AG04449 (cell line): ENCODE data around the gene RECQL.
A peak's percentile ranks its signal among the peaks of the same experiment; 100 is the strongest.

Source experiments
- CTCF ChIA-PET: fragments of 350-600 bp; formaldehyde crosslinking; extraction: SDS; loops from one replicate; lab custom pipeline; 2021; ENCODE audit warnings: antibody characterized with exemption; lab: Yijun Ruan, JAX
- POLR2A ChIA-PET: fragments of 400-600, 350-600 bp; formaldehyde crosslinking; extraction: SDS; loops from one replicate; lab custom pipeline; 2020; ENCODE audit warnings: antibody characterized with exemption, inconsistent platforms; lab: Yijun Ruan, JAX
- DNase-seq: peaks from one replicate; pipeline ENCODE4 v3.0.0-alpha.2; 2010; ENCODE audit warnings: low read depth, low spot score
- H3K4me3 ChIP-seq: 2 replicates; pipeline ENCODE4 v1.5.1; 2011; ENCODE audit warnings: low read depth, mild to moderate bottlenecking, control low read depth, low read length
- CTCF ChIP-seq: IDR thresholded peaks from one replicate; pipeline ENCODE4 v1.5.1; 2011; ENCODE audit warnings: mild to moderate bottlenecking, moderate library complexity, low read length, control low read depth, inconsistent platforms; ENCODE audit not compliant: insufficient read depth; ENCODE audit errors: missing control alignments

RECQL gene

GRCh38 chr12:21451529-21451928 is 49.9 kb downstream of the RECQL start:
- CTCF ChIA-PET, result interaction anchor here (0.8 to 4.0 kb wide), 11 partner anchors 8 to 208 kb away, joined by 3 to 28 read pairs (median 3); no protein-coding TSS in a partner anchor
- no peak for TF ChIP-seq CTCF
- no peak for DNase-seq
- H3K4me3 ChIP-seq, result no peak overlapping the region
- POLR2A ChIA-PET, result no interaction called here

- no peak overlapping the region for H3K4me3 ChIP-seq
- no peak for TF ChIP-seq CTCF
- POLR2A ChIA-PET, result no interaction called here
- no peak for DNase-seq
- CTCF ChIA-PET, result interaction anchor here (1.4 kb wide), 1 partner anchor 195 kb away, joined by 4 read pairs; no protein-coding TSS in a partner anchor
Observed at GRCh38 chr12:21444193-21445146, 57.0 kb downstream of the RECQL start.

GRCh38 chr12:21439347-21439746 is 62.1 kb downstream of the RECQL start:
- H3K4me3 ChIP-seq, result no peak overlapping the region
- ChIA-PET POLR2A (no interaction called here), CTCF (interaction anchor here (3.2 kb wide), 1 partner anchor 12 kb away, joined by 18 read pairs; no protein-coding TSS in a partner anchor)
- TF ChIP-seq CTCF, result no peak
- DNase-seq, result no peak

GRCh38 chr12:21438643-21439042 is 62.8 kb downstream of the RECQL start:
- POLR2A ChIA-PET, result interaction anchor here (1.4 kb wide), 1 partner anchor 218 kb away, joined by 3 read pairs; no protein-coding TSS in a partner anchor

GRCh38 chr12:21434699-21435098 is 66.7 kb downstream of the RECQL start:
- ChIA-PET POLR2A (no interaction called here), CTCF (no interaction called here)
- no peak overlapping the region for H3K4me3 ChIP-seq
- no peak for TF ChIP-seq CTCF
- no peak for DNase-seq

More at GRCh38 chr12:21438643-21439042, 62.8 kb downstream of the RECQL start:
- H3K4me3 ChIP-seq, result peak overlapping the region; percentile 67
- CTCF ChIA-PET, result interaction anchor here (2.2 to 3.2 kb wide), 2 partner anchors 12 to 142 kb away, joined by 8 to 18 read pairs; no protein-coding TSS in a partner anchor
- no peak for TF ChIP-seq CTCF
- DNase-seq, result no peak

- no peak for TF ChIP-seq CTCF
- no peak overlapping the region for H3K4me3 ChIP-seq
- no peak for DNase-seq
- ChIA-PET CTCF (no interaction called here), POLR2A (no interaction called here)
Observed at GRCh38 chr12:21433525-21433924, 67.9 kb downstream of the RECQL start.
